ENCODE measurements around the gene KIFC3.
"Not testable (repeated sequence)": the region's sequence is repeated elsewhere in the genome, so short reads cannot be mapped to it uniquely, and the experiment has no call there.

Gene KIFC3

DNA sequence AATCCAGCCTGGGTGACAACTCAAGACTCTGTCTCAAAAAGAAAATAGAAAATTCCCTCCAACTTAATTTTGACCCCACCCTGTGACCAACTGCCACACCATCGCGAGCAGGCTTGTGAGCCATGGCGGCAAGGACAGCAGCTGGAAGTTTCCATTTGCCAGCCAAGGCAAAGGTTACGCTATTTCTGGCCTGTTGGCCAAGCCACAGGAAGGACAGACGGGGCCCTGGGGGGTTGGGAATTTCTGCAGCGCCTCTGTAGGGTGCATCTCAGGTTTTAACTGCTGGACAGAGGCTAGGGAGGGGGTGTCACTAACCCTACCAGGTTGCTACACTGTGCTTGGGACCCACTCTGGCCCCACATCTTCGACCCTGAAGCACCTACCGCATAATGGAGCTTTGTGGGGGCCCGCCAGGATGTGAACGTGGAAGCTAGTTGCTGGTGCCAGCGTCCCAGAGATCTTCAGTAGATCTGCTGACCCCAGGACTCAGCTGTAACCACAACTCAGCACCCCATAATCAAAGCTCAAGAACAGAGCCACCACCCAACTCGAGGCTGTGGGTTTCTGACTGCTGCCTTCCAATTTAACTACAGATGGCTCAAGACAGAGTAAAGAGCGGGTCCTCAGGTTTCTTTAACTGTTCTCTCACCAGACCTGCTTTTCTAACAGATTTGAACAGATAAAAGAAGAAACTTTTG is 10.9 kb downstream of the KIFC3 start:
- in situ Hi-C loops (cut with HindIII; ENCODE audit: low sequenced_read_pairs) = loop anchor here (10.0 kb wide), 1 partner anchor 193 kb away; no protein-coding TSS in a partner anchor

DNA sequence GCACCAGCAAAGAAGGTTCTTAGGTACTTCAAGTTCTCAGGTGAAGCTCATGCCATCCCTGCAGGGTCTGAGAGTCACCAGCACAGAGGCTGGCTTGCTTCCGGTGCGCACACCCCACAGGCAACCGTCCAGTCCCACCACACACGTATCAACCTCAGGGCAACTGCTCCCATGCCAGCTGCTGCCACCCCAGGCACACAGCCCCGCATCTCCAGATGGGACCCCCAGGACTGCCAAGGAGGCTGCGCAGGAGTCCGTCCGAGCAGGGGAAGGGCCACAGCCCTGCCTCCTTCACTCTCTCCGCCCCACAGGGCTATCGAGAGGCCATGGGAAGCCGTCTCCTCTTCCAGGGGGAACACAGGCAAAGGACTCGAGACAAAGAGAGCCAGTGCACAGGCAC is 13.3 kb downstream of the KIFC3 start:
- in situ Hi-C loops (cut with HindIII; ENCODE audit: low sequenced_read_pairs) = no loop called here

DNA sequence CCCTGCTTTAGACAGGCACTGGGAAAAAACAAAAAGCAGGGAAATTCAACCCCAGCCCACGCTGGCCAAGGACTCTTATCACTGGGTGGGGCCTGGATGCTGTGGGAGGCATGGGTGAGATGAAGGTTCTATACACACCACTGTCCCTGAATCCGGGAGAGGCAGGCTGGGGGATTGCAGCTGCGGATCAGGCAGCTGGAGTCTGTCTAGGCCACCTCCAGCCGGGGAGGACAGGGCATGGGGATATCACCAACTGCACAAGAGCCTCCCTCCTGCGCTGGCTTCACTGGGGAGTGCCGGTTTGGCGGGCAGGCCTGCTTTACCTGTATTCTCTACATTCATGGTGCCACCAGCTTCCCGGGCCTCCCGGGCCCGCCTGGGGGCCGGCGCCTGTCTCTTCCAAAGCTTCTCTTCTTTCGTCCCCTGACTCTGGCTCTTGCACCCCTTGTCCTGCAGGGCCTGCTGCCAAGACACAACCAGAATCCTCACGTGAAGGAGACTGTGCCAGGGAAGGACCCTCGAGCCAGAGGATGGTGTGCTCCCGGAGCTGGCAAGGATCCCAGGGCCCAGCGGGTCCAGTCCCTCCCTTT is 13.9 kb downstream of the KIFC3 start:
- in situ Hi-C loops (cut with HindIII; ENCODE audit: low sequenced_read_pairs) = no loop called here

DNA sequence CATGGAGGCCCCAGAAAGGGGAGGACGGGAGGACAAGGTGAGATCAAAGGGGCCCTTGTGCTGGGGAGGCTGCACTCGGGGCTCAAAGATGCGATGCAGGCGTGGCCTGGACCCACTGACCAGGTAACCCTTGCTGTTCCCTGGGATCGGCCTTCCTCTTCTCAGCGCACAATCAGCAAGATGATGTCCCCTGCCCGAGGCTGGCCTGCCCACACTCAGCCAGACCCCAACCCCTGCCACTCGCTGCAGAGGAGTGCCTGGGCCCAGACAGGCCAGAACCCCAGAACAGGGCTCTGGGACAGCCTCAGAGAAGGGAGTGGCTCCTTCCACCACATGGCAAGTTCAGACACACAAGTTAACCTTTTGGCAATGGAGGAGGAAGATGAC is 14.8 kb downstream of the KIFC3 start:
- in situ Hi-C loops (cut with HindIII; ENCODE audit: low sequenced_read_pairs) = no loop called here

DNA sequence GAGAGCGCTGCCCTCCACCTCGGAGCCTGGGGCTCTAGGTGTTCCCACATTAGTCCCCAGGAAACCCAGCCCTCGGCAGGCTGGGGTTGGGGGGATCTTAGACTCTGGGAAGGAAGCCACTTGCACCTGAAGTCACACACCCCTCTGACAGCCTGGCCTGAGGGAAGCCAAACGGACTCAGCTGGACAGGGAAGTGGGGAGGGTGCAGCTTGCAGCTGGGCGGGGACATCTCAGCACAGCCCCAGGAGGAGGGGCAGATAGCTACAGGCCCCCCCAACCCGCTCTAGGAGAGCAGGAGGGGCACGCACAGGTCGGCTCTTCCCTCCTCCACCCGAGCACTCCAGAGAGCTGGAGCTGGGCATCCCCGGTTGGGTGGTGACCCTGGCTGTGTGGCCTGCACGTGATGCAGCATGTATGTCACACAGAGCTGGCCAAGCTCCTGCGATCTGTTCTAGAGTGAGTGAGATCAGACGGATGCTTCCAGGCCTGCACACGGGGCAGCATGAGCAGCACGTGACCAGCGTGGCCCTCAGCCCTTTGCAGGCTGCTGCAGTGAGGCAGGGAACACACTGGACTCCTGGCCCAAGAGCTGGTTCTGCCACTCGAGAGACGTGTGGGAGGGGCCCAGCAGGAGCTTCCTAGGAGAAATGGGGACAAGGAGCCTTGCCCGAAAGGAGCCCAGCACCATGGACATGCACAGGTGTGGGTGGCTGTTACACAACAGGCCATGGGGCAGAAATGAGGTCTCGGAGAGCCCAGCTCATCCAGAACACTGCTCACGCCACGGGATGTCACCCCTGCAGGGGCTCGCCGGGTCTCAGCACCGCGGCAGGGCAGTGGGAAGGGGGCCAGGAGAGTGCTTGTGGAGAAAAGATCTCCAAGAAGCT is 15.4 kb downstream of the KIFC3 start:
- in situ Hi-C loops (cut with HindIII; ENCODE audit: low sequenced_read_pairs) = no loop called here

DNA sequence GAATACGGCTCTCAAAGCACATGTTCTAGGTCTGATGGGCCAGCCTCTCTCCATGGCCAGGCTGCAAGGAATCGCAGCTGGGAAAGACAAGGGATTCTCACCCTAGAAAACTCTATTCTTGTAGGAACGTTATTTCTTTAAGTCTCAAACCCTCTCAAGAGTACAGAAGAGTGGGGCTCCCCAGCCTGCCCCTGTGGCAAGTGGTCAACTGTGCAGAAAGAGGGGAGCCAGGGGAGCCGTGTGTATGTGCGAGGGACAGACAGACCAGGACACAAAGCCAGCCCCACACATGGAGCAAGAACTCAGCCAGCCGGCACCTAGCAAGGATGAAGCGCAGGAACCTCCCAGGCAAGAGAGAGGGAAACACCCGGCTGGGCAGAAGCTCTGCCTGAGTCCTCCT is 16.4 kb downstream of the KIFC3 start:
- in situ Hi-C loops (cut with HindIII; ENCODE audit: low sequenced_read_pairs) = no loop called here

DNA sequence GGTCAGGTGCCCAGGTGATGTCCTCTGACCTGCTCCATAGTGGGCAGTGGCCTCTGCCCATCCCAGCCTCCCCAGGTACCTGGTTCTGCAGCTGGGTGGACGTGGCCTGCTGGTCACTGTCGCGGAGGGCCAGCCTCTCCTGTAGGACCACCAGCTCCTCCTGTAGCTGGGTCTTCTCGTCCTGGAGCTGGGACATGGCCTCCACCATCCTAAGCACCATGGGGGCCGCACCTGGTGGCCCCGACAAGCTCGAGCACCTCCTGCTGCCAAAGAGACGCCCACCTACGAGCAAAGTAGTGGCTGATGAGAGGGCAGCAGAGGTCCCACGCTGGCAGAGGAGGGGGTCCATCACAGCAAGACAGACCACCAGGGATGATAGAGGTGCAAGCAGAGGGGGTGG is 16.9 kb downstream of the KIFC3 start:
- in situ Hi-C loops (cut with HindIII; ENCODE audit: low sequenced_read_pairs) = no loop called here

DNA sequence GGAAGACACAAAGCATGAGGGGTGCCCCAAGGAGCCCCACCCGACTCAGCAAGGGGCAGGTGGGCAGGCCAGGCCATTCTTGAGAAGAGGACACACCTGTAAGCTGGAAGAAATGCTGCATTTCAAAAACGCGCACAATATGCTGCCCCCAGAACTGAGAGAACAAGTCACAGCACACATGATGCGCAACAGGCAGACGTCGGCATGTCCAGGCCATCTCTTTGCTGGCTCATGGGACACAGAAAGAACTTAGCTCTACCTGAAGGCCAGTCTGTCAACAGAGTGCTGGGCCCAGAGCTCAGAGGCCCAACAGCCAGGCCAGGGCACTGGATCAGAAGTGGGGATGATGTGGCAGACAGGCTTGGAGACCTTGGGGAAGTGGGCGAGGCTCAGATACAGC is 18.0 kb downstream of the KIFC3 start:
- in situ Hi-C loops (cut with HindIII; ENCODE audit: low sequenced_read_pairs) = no loop called here

DNA sequence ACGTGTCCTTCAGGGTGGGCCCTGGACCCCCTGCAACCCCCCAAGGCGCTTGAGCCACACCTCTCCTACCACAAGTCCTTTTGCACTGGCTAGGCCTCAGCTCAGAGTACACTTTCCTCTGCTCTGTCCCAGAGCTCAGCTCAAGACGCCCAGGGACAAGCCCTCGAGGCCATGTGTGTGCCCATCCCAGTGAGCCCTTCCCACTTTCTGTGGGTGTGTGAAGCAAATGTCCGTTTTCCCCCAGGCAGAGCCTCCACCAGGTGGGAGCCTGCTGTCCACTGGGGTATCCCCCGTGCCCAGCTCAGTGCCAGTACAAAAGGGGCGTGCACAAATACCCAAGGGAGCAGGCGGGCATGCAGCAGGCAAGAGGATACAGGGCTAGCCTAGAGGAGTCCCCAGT is 18.4 kb downstream of the KIFC3 start:
- in situ Hi-C loops (cut with HindIII; ENCODE audit: low sequenced_read_pairs) = no loop called here

DNA sequence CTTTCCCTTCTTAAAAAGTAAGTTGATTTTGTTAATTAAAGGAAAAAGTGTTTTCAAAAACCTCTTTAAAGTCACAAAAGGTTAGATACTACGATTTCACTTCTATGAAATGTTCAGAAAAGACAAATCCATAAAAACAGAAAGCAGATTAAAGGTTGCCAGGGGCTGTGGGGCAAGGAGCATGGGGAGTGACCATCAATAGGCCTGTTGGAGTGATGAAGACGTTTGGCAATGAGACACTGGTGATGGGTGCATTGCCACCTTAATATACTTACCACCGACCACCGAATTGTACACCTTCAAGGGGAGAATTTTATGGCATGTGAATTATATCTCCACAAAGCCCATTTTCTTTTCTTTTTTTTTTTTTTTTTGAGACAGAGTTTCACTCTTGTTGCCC is 19.2 kb downstream of the KIFC3 start:
- in situ Hi-C loops (cut with HindIII; ENCODE audit: low sequenced_read_pairs) = no loop called here

DNA sequence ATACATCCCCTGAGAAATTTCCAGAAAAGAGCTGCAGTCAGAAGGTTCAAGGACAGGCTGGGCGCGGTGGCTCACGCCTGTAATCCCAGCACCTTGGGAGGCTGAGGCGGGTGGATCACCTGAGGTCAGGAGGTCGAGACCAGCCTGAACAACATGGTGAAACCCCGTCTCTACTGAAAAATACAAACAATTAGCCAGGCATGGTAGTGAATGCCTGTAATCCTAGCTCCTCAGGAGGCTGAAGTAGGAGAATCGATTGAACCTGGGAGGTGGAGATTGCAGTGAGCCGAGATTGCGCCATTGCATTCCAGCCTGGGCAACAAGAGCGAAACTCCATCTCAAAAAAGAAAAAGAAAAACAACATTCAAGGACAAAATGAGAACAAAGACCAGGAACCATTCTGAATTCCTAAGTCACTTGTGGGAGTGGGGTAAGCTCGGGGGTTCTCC is 19.7 kb downstream of the KIFC3 start:
- in situ Hi-C loops (cut with HindIII; ENCODE audit: low sequenced_read_pairs) = not testable (repeated sequence)

DNA sequence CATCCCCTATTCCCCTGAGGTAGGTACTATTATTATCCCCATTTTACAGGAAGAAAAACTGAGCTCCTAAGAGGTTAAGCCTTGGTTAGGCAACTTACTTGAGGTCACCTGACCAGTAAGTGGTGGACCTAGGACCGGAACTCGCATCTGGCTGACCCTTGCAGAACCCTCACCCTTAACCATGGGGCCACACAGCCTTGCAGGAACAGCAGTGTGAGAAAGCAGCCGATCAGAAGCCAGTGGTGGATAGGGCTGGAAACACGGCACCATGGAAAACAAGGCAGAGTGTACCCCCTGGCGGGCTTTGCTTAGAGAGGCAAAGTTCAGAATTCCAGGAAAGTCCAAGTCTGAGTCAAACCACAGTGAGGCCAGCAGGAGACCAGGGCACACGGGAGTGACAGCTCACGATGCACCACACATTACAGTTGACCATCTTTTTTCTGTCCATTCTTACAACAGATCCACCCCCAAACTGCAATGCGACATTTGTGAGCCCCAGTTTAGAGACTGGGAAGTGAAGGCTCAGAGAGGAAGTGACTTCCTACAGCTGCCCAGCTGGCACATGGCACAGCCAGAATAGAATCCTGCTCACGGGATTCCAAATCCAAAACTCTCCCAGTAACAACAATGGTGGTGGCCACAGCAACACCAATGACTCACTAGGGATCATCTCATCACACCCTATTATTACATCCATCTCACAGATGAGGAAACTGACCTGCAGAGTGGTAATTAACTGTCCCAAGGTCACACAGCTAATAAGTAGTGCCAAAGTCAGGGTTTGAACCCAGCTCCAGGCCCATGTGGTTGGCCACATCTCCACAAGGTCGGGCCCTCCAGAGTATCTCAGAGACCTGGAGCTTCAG is 20.3 kb downstream of the KIFC3 start:
- in situ Hi-C loops (cut with HindIII; ENCODE audit: low sequenced_read_pairs) = no loop called here

DNA sequence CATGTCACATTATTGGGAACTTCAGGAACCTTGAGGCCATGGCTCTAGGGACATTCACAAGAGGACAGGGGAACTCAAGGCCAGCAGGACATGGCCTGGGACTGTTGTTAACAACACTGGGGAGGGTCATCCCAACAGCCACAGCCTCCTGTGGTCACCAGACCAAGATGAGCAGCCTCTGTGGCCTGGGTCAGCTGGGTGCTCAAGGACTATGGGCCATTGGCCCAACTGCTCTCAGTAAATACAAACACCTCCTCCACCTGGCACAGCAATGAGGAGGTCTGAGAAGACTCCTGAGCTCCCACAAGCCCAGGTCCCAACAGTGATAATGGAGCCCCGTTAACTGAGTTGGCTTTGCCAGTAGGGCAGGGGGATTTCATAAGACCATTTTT is 20.9 kb downstream of the KIFC3 start:
- in situ Hi-C loops (cut with HindIII; ENCODE audit: low sequenced_read_pairs) = no loop called here

DNA sequence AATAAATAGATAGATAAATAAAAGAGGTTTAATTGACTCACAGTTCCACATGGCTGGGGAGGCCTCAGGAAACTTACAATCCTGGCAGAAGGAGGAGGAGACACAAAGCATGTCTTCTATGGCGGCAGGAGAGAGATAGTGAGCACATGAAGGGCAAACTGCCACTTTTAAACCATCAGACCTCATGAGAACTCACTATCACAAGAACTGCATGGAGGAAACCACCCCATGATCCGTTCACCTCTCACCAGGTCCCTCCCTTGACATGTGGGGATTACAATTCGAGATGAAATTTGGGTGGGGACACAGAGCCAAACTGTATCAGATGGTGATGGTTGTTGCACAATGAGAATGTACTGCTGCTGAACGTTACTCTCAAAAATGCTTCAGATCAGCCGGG is 22.5 kb downstream of the KIFC3 start:
- in situ Hi-C loops (cut with HindIII; ENCODE audit: low sequenced_read_pairs) = not testable (repeated sequence)

DNA sequence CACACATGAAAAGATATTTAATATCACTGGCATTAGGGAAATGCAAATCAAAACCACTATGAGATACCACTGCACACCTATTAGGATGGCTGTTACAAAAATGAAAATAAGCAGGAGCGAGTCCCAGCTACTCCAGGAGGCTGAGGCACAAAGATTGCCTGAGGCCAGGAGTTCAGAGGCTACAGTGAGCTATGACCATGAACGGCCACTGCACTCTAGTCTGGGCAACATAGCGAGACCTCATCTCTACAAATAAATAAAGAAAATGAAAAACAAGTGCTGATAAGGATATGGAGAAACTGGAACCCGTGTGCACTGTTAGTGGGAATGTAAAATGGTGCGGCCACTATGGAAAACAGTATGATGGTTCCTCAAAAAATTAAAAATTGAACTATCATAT is 23.6 kb downstream of the KIFC3 start:
- in situ Hi-C loops (cut with HindIII; ENCODE audit: low sequenced_read_pairs) = no loop called here

DNA sequence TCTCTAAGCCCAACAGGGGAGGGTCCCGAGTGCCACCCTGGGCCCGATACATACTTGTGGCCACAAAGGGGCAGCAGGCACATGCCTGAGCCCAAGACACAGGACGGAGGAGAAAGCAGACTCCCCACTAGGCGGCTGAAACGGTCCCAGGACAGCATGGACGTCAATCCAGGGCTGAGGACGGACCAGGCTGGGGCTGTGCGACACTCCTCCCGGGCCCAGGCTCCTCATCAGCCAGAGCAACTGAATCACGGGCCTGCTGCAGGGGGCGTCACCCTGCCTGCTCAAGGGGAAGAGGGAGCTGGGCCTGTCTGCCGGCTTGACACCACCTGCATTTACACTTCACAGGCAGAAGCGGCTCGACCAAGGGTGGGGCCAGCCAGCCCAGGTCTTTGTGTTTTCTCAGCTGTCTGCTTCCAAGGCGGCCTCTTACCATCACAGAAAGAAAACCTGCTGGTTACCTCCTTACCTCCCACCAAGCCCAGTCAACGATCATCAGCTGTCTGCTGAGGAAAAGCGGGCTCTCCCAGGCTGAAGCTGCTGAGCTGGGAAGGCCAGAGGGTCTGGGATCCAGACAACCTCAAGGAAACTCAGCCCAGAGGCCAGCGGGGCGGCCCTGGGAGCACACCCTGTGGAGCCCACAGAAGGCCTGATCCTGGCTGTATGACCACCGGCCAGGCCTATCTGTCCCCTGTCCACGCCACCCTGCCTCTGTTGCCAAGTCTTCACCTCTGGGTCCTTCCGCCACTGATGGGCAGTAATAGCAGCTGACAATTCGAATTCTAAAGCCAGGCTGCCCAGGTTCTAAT is 26.4 kb downstream of the KIFC3 start:
- in situ Hi-C loops (cut with HindIII; ENCODE audit: low sequenced_read_pairs) = no loop called here

DNA sequence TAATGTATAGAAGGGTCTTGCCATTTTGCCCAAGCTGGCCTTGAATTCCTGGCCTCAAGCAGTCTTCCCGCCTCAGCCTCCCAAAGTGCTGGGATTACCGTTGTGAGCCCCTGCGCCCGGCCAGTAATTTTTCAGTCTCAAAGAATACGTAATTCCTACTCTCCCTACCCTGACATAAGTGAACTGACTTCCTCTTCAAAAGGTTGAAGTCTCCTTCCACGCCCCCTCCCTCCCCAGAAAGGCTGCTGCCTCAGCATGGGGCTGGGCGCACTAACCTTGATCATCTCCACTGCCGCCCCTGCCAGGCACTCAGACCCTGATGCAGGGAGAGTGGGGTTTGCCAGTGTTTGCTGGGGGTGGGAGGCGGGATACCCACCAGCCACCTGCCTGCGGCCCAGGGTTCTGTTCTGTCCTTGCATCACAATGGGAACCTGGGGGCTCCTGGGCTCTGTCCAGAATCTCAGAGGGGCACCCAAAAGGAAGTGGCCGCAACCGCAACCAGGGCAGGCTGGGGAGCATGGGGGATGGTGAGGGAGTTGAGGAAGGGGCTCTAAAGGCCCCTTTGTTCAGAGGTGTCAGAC is 27.5 kb downstream of the KIFC3 start:
- in situ Hi-C loops (cut with HindIII; ENCODE audit: low sequenced_read_pairs) = no loop called here

DNA sequence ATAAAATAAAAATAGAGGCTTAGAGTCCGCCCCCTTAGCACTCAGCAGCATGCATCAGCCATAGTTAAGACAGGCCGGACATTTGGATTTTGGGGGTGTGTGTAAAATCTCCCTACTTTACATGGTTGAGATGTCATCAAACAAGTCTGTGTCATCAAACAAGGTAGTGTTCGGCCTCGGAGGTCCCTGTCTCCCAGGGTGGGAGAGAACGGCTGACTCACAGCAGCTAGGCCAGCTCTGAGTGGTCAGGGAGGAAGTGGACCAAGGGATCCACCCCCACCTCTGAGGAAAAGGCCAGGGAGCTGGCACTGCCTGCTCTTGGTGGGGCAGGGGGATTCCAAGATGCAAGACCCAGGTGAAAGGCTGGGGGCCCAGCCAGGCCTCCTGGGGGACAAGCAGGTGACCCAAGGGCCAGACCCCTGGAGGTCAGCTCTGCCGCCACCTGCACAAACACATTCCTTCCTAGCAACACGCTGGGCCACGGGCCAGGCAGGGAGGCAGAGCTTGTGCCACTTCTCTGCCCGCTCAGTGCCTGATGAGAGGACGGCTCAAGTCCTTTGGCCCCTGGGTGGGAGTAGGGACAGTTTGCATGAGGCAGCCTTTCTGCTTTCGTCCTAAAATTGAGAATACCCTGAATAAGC is 28.5 kb downstream of the KIFC3 start:
- in situ Hi-C loops (cut with HindIII; ENCODE audit: low sequenced_read_pairs) = no loop called here

DNA sequence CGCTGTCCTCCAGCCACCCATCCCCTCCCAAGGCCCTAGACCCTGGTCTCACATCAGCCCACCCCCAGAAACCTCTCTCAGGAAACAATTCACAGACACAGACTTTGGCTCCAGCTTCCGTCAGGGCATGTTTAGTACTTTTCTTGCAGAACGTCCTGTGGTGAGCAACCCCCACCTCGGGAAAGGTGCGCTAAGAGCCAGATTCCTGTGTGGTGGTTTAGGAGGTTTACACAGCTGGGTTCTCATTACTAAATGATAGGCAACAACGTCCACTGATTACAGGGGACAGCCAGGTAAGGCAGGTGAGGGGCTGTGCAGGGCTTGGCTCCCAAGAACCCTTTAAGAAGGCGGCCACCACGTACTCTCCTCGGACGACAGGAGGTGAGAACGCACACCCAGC is 29.3 kb downstream of the KIFC3 start:
- in situ Hi-C loops (cut with HindIII; ENCODE audit: low sequenced_read_pairs) = no loop called here
